ENCODE measurements around the gene SCAMP4.

GRCh38 chr19:1922803-1923202 is 17.6 kb downstream of the SCAMP4 start:
- TF ChIP-seq ELK1 (IDR thresholded peaks at IDR 0.05; ENCODE audit: low read depth, low read length), result no peak
- no peak for TF ChIP-seq HOXA7 (CRISPR knock-in tag; IDR thresholded peaks at IDR 0.05)
- no peak for TF ChIP-seq SREBF2 (IDR thresholded peaks at IDR 0.05)
- no peak for TF ChIP-seq CTCF (IDR thresholded peaks at IDR 0.05)

Measured in A549 (cell line).